H1 (cell line): ENCODE data around the gene TMPRSS2. TPM values are rescaled to one million over a fixed set of nuclear protein-coding genes. Genes with fewer than 3 reads are reported as not detected.

Experiments used
- CTCF ChIA-PET: fragments of 300-600 bp; sonication (Branson Sonifier 250); formaldehyde crosslinking; loops from one replicate; lab custom pipeline; 2021; ENCODE audit not compliant: partially characterized antibody; lab: Charles Lee
- POLR2A ChIA-PET: fragments of 300-600 bp; sonication (Branson Sonifier 250); formaldehyde crosslinking; loops from one replicate; lab custom pipeline; 2021; ENCODE audit warnings: inconsistent platforms; ENCODE audit not compliant: partially characterized antibody; lab: Charles Lee
- DNase-seq, 2 experiments: peaks; one replicate each; pipeline versions ENCODE4 v3.0.0 to v3.0.0-alpha.2; 2010 to 2022; ENCODE audit warnings: low spot score in 2 of 2, low read depth in 1 of 2, mixed read lengths in 1 of 2
- FAIRE-seq: peaks from 2 replicates; lab custom pipeline; 2011; peaks lifted over from hg19 to GRCh38; lab: Jason Lieb, UNC
- H2AFZ ChIP-seq: 2 replicates; pipeline ENCODE4 v1.8.1; 2012; ENCODE audit warnings: low read length, inconsistent platforms
- H2AK5ac ChIP-seq: 2 replicates; pipeline ENCODE4 v1.6.1; 2013; ENCODE audit warnings: low read depth, low read length
- H2BK120ac ChIP-seq: replicated peaks from 2 replicates; pipeline ENCODE3; 2013; ENCODE audit warnings: low read depth, low read length, inconsistent platforms
- H2BK12ac ChIP-seq: 2 replicates; pipeline ENCODE4 v1.6.1; 2013; ENCODE audit warnings: low read depth, low read length
- H2BK15ac ChIP-seq: 2 replicates; pipeline ENCODE4 v1.6.1; 2013; ENCODE audit warnings: low read length
- H2BK20ac ChIP-seq: 2 replicates; pipeline ENCODE4 v1.6.1; 2013; ENCODE audit warnings: low read length
- H2BK5ac ChIP-seq: 2 replicates; pipeline ENCODE4 v1.6.1; 2013; ENCODE audit warnings: low read depth, low read length
- H3K14ac ChIP-seq: 2 replicates; pipeline ENCODE4 v1.6.1; 2013; ENCODE audit warnings: inconsistent platforms; ENCODE audit not compliant: insufficient read length
- H3K18ac ChIP-seq: 2 replicates; pipeline ENCODE4 v1.6.1; 2013; ENCODE audit warnings: low read length; ENCODE audit errors: extremely low read depth
- H3K23ac ChIP-seq: 2 replicates; pipeline ENCODE4 v1.6.1; 2013; ENCODE audit warnings: inconsistent platforms; ENCODE audit not compliant: insufficient read length
- H3K23me2 ChIP-seq: 2 replicates; pipeline ENCODE4 v1.6.1; 2013; ENCODE audit warnings: low read depth, low read length
- H3K27ac ChIP-seq: 2 replicates; pipeline ENCODE4 v1.6.1; 2011; ENCODE audit warnings: low read depth, low read length, inconsistent platforms
- H3K27me3 ChIP-seq, 4 experiments: replicated peaks in 1 of 4; 1 replicate in 1 of 4; 2 replicates in 3 of 4; pipeline versions ENCODE4 v1.6.1 to v1.8.1; 2011 to 2013; ENCODE audit warnings: low read length in 3 of 4, mild to moderate bottlenecking in 3 of 4, inconsistent platforms in 2 of 4, mixed read lengths in 2 of 4, moderate library complexity in 1 of 4; ENCODE audit not compliant: control insufficient read depth in 3 of 4, insufficient read depth in 3 of 4; ENCODE audit errors: extremely low read depth in 1 of 4
- H3K36me3 ChIP-seq, 4 experiments: 2 replicates each; pipeline versions ENCODE4 v1.6.1 to v1.8.1; 2011 to 2013; ENCODE audit warnings: mild to moderate bottlenecking in 4 of 4, low read length in 3 of 4, moderate library complexity in 2 of 4, control low read depth in 1 of 4, inconsistent platforms in 1 of 4; ENCODE audit not compliant: insufficient read depth in 4 of 4, control insufficient read depth in 2 of 4
- H3K4ac ChIP-seq: replicated peaks from 2 replicates; pipeline ENCODE3; 2013; ENCODE audit warnings: low read length, low read depth, mixed read lengths, inconsistent platforms; ENCODE audit not compliant: insufficient read length
- H3K4me1 ChIP-seq, 4 experiments: replicated peaks in 1 of 4; 1 replicate in 1 of 4; 2 replicates in 3 of 4; pipeline versions ENCODE4 v1.6.1 to v1.8.1; 2011 to 2013; ENCODE audit warnings: low read length in 3 of 4, inconsistent platforms in 2 of 4, mixed read lengths in 1 of 4; ENCODE audit not compliant: insufficient read depth in 4 of 4, control insufficient read depth in 3 of 4
- H3K4me2 ChIP-seq, 2 experiments: 2 replicates each; pipeline versions ENCODE4 v1.6.1 to v1.8.1; 2011 to 2013; ENCODE audit warnings: low read depth in 2 of 2, low read length in 2 of 2, control low read depth in 1 of 2, inconsistent platforms in 1 of 2, mild to moderate bottlenecking in 1 of 2; ENCODE audit not compliant: insufficient read depth in 1 of 2
- H3K4me3 ChIP-seq, 4 experiments: fragments of 200-600, 300-600 bp in 1 of 4; sonication (generic), shearing (Covaris generic), sonication (Bioruptor Twin) in 1 of 4; 2 replicates each; pipeline versions ENCODE4 v1.5.1 to v1.8.1; 2011 to 2016; ENCODE audit warnings: low read length in 4 of 4, low read depth in 3 of 4, control low read depth in 2 of 4, inconsistent platforms in 2 of 4, mild to moderate bottlenecking in 2 of 4, mixed read lengths in 1 of 4, moderate library complexity in 1 of 4; ENCODE audit not compliant: insufficient read depth in 2 of 4; ENCODE audit errors: extremely low read depth in 1 of 4
- H3K56ac ChIP-seq: replicated peaks from 2 replicates; pipeline ENCODE3; 2013; ENCODE audit warnings: low read depth, mild to moderate bottlenecking, mixed read lengths, low read length, inconsistent platforms; ENCODE audit not compliant: insufficient read length
- H3K79me1 ChIP-seq: 2 replicates; pipeline ENCODE4 v1.6.1; 2013; ENCODE audit warnings: low read depth, low read length, control low read depth
- H3K79me2 ChIP-seq, 2 experiments: 2 replicates each; pipeline versions ENCODE4 v1.6.1 to v1.8.1; 2012 to 2013; ENCODE audit warnings: low read length in 2 of 2, mild to moderate bottlenecking in 2 of 2, inconsistent platforms in 1 of 2; ENCODE audit not compliant: insufficient read depth in 2 of 2, control insufficient read depth in 1 of 2
- H3K9ac ChIP-seq, 4 experiments: replicated peaks in 1 of 4; 1 replicate in 1 of 4; 2 replicates in 3 of 4; pipeline versions ENCODE4 v1.6.1 to v1.8.1; 2011 to 2013; ENCODE audit warnings: low read depth in 3 of 4, low read length in 3 of 4, control low read depth in 2 of 4, mild to moderate bottlenecking in 2 of 4, moderate library complexity in 2 of 4, inconsistent platforms in 1 of 4; ENCODE audit errors: extremely low read depth in 1 of 4
- H3K9me3 ChIP-seq, 2 experiments: 2 replicates each; pipeline versions ENCODE4 v1.6.1 to v1.8.1; 2012 to 2013; ENCODE audit warnings: mild to moderate bottlenecking in 2 of 2, moderate library complexity in 2 of 2, control low read depth in 1 of 2, inconsistent platforms in 1 of 2, low read depth in 1 of 2, low read length in 1 of 2, mixed read lengths in 1 of 2; ENCODE audit not compliant: insufficient read depth in 2 of 2
- H4K20me1 ChIP-seq, 2 experiments: replicated peaks in 1 of 2; 2 replicates each; pipeline versions ENCODE3 to v1.8.1; 2011 to 2013; ENCODE audit warnings: inconsistent platforms in 2 of 2, low read length in 2 of 2, mild to moderate bottlenecking in 1 of 2; ENCODE audit not compliant: insufficient read depth in 2 of 2, control insufficient read depth in 1 of 2
- H4K5ac ChIP-seq: 2 replicates; pipeline ENCODE4 v1.6.1; 2013; ENCODE audit warnings: low read length, low read depth, mixed read lengths, inconsistent platforms; ENCODE audit not compliant: insufficient read length
- H4K8ac ChIP-seq: 2 replicates; pipeline ENCODE4 v1.8.0; 2013; ENCODE audit warnings: mild to moderate bottlenecking, moderate library complexity, low read length, inconsistent platforms; ENCODE audit not compliant: insufficient read depth; ENCODE audit errors: extremely low read depth
- H4K91ac ChIP-seq: replicated peaks from 2 replicates; pipeline ENCODE3; 2013; ENCODE audit warnings: low read length, mixed read lengths, inconsistent platforms; ENCODE audit not compliant: insufficient read length
- CBX5 ChIP-seq: fragments of 300-800, 300-1000 bp; sonication (generic); IDR thresholded peaks from 2 replicates; pipeline ENCODE4 v1.7.1; 2016; ENCODE audit warnings: antibody characterized with exemption, low read length, low read depth
- TCF12 ChIP-seq: IDR thresholded peaks from 2 replicates; pipeline ENCODE4 v1.6.1; 2011; ENCODE audit warnings: low read depth, mild to moderate bottlenecking, low read length
- WGBS, 2 experiments: shearing (Covaris generic) in 1 of 2; methylation state at CpG; one replicate each; pipeline versions ENCODE4 v1.1.6 to v1.1.7; 2013 to 2015; ENCODE audit warnings: low lambda C conversion rate in 2 of 2, mixed read lengths in 2 of 2, inconsistent platforms in 1 of 2, low coverage in 1 of 2, missing lambda C conversion rate in 1 of 2; ENCODE audit not compliant: insufficient replicate concordance in 2 of 2, insufficient coverage in 1 of 2, insufficient read length in 1 of 2; ENCODE audit errors: extremely low coverage in 1 of 2, missing lambda C conversion rate in 1 of 2; 5-methylcytosine and 5-hydroxymethylcytosine counted together
- polyA plus RNA-seq, 7 experiments: library from polyadenylated mRNA; depleted of rRNA in 3 of 7; stranded (reverse) in 5 of 7; unstranded in 2 of 7; fragments of >200 nt in 5 of 7; fragments of 200-250 nt in 2 of 7; gene quantifications; 1 replicate in 5 of 7; 2 replicates in 1 of 7; 4 replicates in 1 of 7; pipeline versions ENCODE4 v1.2.1 to v1.2.3, GENCODE V29; 2011 to 2013; ENCODE audit warnings: missing spikeins in 2 of 7, mixed read lengths in 2 of 7
- total RNA-seq: library from RNA; stranded (reverse); fragmentation: NEBNext Ultra II Directional; extraction: Animal tissue kit (Norgen Biotek cat#: 25700); gene quantifications from 2 replicates; pipeline ENCODE4 v1.2.1, GENCODE V29; 2021

The TMPRSS2 gene
- total and polyA plus RNA-seq, 2 of the 8 experiments (the other 6 are each of a cell fraction or from before 2014, with no cell fraction given), result 9.2 to 11.0 TPM

DNA sequence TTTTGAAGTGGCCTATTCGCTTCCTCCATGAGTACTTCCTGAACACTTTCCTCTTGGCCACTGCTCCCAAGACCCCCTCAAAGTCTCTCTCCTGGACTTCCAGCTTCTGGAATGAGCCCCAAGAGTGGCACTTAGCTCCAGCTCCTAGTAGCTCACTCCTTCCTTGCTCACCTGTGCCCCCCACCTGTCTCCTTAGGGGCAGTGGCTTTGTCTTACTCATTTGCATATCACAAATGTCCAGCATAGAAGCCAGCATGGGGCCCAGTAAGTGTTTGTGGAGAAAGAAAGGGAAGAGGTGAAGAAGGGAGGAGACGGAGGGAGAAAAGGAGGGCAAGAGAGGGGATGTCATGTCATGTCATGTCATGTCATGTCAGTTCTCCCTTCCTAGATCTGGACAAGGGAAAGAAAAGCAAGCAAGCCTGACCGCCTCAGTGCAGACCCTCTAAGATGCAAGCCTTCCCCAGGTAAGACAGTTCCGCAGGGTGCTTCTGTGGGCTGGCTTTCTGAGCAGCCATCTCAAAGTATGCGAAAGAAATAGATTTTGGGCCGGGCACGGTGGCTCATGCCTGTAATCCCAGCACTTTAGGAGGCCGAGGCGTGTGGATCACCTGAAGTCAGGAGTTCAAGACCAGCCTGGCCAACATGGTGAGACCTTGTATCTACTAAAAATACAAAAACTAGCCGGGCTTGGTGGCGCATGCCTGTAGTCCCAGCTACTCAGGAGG lies 88.8 kb downstream of the TMPRSS2 start:
- Histone ChIP-seq H3K36me3 (no peaks in the 10 kb centered on the region), H3K4me1 (peaks cover 9 to 15% (median 11%) of the 10 kb centered on the region in 4 experiments; a peak in 6 of 7 replicates), H3K18ac (peak overlapping the region; percentile 24; the same call in 1 of the 2 replicates), H3K9me3 (no peaks in the 10 kb centered on the region; a peak in 2 of 4 replicates), H4K5ac (no peak overlapping the region), H2BK20ac (peak overlapping the region; percentile 90; the same call in 1 of the 2 replicates), H2AK5ac (no peak overlapping the region), H4K20me1 (no peaks in the 10 kb centered on the region), H2AFZ (no peak overlapping the region), H3K23me2 (peaks cover 6% of the 10 kb centered on the region; the same call in 1 of the 2 replicates), H3K9ac (no peak overlapping the region), H4K8ac (no peak overlapping the region), H3K79me1 (no peaks in the 10 kb centered on the region), H2BK5ac (no peak overlapping the region), H3K27me3 (peaks cover 0 to 3% (median under 1%) of the 10 kb centered on the region in 4 experiments; a peak in 3 of 7 replicates), H2BK15ac (no peak overlapping the region), H3K4ac (no peak overlapping the region), H3K27ac (no peak overlapping the region), H3K56ac (no peak overlapping the region), H3K4me2 (peak overlapping the region; percentile 23 to 76), H2BK120ac (no peak overlapping the region), H3K23ac (no peak overlapping the region), H2BK12ac (peak overlapping the region; percentile 77; the same call in 1 of the 2 replicates), H3K14ac (no peak overlapping the region), H3K79me2 (no peaks in the 10 kb centered on the region), H3K4me3 (0 out of 8 replicates have a peak overlapping the region, but pooled peaks of 1 of the 4 experiments have one; percentile 22), H4K91ac (no peak overlapping the region)
- FAIRE-seq, result no peak
- CTCF ChIA-PET, result interaction anchor here (0.7 to 2.3 kb wide), 5 partner anchors 8 to 136 kb away, joined by 3 to 11 read pairs (median 3); no protein-coding TSS in a partner anchor
- no peak for DNase-seq
- WGBS, 2 experiments, result 85% methylated on average over 10 of the region's 11 CpGs; no CpG with 5 or more reads in 1 of the 2 experiments
- POLR2A ChIA-PET, result interaction anchor here (0.6 to 0.8 kb wide), 2 partner anchors 89 to 350 kb away, joined by 3 read pairs; partner anchors contain the start of gene TMPRSS2
- TF ChIP-seq CBX5, result no peak
- TF ChIP-seq TCF12, result 0 out of 2 replicates have a peak, but pooled peaks have one; percentile 24
